ENCODE data around the gene IQCF2. TPM values are rescaled to one million over a fixed set of nuclear protein-coding genes. Genes with fewer than 3 reads are reported as not detected.

Gene IQCF2
- total RNA-seq, 1 experiment from 2014 or later = not detected

- H3K4me2 ChIP-seq (ENCODE audit: low read length) = no peak overlapping the region
- intact Hi-C loops (cut with micrococcal nuclease) = no loop called here
- H3K4me3 ChIP-seq (ENCODE audit: low read length) = no peak overlapping the region
- BruUV-seq (replicated peaks) = no TSS peak
- ChIA-PET CTCF (no interaction called here), POLR2A (ENCODE audit: unreplicated experiment) (no interaction called here)
- DNase-seq (no peak), ATAC-seq (no peak)
- no peaks in the 10 kb centered on the region for H3F3A ChIP-seq (ENCODE audit: low read length, unreplicated experiment)
- H2AFZ ChIP-seq (ENCODE audit: low read length) = no peak overlapping the region
- H3K36me3 ChIP-seq (ENCODE audit: low read depth, low read length) = 0 out of 2 replicates have a peak, but pooled peaks cover 2% of the 10 kb centered on the region
- peaks cover 19% of the 10 kb centered on the region for H3K4me1 ChIP-seq (ENCODE audit: insufficient read depth, low read length)
- H3K9me3 ChIP-seq (ENCODE audit: low read length) = peaks cover 7% of the 10 kb centered on the region; the same call in 1 of the 2 replicates
- H3K27ac ChIP-seq (ENCODE audit: low read length) = no peak overlapping the region
- H3K9ac ChIP-seq (ENCODE audit: low read length) = no peak overlapping the region
- H3K79me2 ChIP-seq (ENCODE audit: low read length) = no peaks in the 10 kb centered on the region
- H3K27me3 ChIP-seq (ENCODE audit: low read length) = no peaks in the 10 kb centered on the region
- TF ChIP-seq EZH2 (IDR thresholded peaks at IDR 0.05; ENCODE audit: low read length, unreplicated experiment) (no peak), EZH2phosphoT487 (IDR thresholded peaks at IDR 0.05; ENCODE audit: borderline replicate concordance, low read length) (no peak)
- TF ChIP-seq, protein P1, sequence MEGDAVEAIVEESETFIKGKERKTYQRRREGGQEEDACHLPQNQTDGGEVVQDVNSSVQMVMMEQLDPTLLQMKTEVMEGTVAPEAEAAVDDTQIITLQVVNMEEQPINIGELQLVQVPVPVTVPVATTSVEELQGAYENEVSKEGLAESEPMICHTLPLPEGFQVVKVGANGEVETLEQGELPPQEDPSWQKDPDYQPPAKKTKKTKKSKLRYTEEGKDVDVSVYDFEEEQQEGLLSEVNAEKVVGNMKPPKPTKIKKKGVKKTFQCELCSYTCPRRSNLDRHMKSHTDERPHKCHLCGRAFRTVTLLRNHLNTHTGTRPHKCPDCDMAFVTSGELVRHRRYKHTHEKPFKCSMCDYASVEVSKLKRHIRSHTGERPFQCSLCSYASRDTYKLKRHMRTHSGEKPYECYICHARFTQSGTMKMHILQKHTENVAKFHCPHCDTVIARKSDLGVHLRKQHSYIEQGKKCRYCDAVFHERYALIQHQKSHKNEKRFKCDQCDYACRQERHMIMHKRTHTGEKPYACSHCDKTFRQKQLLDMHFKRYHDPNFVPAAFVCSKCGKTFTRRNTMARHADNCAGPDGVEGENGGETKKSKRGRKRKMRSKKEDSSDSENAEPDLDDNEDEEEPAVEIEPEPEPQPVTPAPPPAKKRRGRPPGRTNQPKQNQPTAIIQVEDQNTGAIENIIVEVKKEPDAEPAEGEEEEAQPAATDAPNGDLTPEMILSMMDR (conservative IDR thresholded peaks at IDR 0.05; ENCODE audit: low read depth, low read length) = no peak
- no peaks in the 10 kb centered on the region for H3K9me2 ChIP-seq (replicated peaks; ENCODE audit: low read length)
- no peaks in the 10 kb centered on the region for H4K20me1 ChIP-seq (ENCODE audit: low read length)
Measured at GRCh38 chr3:51904034-51904823, 42.8 kb downstream of the IQCF2 start.

- CTCF ChIA-PET = no interaction called here
Measured at GRCh38 chr3:51908026-51908425, 46.6 kb downstream of the IQCF2 start.

More at GRCh38 chr3:51908026-51908425, 46.6 kb downstream of the IQCF2 start:
- Histone ChIP-seq H3K27ac (ENCODE audit: low read length) (no peak overlapping the region), H3K4me3 (ENCODE audit: low read length) (no peak overlapping the region), H3K9me2 (replicated peaks; ENCODE audit: low read length) (no peaks in the 10 kb centered on the region), H2AFZ (ENCODE audit: low read length) (no peak overlapping the region), H3K79me2 (ENCODE audit: low read length) (no peaks in the 10 kb centered on the region), H3K9me3 (ENCODE audit: low read length) (peaks cover 4% of the 10 kb centered on the region; the same call in 1 of the 2 replicates), H4K20me1 (ENCODE audit: low read length) (no peaks in the 10 kb centered on the region), H3F3A (ENCODE audit: low read length, unreplicated experiment) (peaks cover 1% of the 10 kb centered on the region), H3K4me1 (ENCODE audit: insufficient read depth, low read length) (peaks cover under 1% of the 10 kb centered on the region; the same call in 1 of the 2 replicates), H3K36me3 (ENCODE audit: low read depth, low read length) (no peaks in the 10 kb centered on the region), H3K27me3 (ENCODE audit: low read length) (no peaks in the 10 kb centered on the region), H3K9ac (ENCODE audit: low read length) (no peak overlapping the region), H3K4me2 (ENCODE audit: low read length) (no peak overlapping the region)
- POLR2A ChIA-PET (ENCODE audit: unreplicated experiment) = no interaction called here
- DNase-seq (no peak), ATAC-seq (no peak)
- no TSS peak for BruUV-seq (replicated peaks)
- TF ChIP-seq EZH2phosphoT487 (IDR thresholded peaks at IDR 0.05; ENCODE audit: borderline replicate concordance, low read length) = no peak
- no peak for TF ChIP-seq EZH2 (IDR thresholded peaks at IDR 0.05; ENCODE audit: low read length, unreplicated experiment)
- TF ChIP-seq, protein P1 (conservative IDR thresholded peaks at IDR 0.05; ENCODE audit: low read depth, low read length) = no peak
- intact Hi-C loops (cut with micrococcal nuclease) = no loop called here

Other genes starting within 250 kb of the IQCF2 start
- gene TEX264, start 190.4 kb upstream of the IQCF2 start, total RNA-seq (2014; rRNA removed) = 85.5 and 88.1 TPM in 2 replicates
- gene GRM2, start 154.5 kb upstream of the IQCF2 start, total RNA-seq (2014; rRNA removed) = 0.07 and 0.17 TPM in 2 replicates
- gene IQCF6, start 82.4 kb upstream of the IQCF2 start, total RNA-seq (2014; rRNA removed) = not detected in 2 replicates
- not detected in 2 replicates for gene IQCF5, start 14.0 kb downstream of the IQCF2 start, total RNA-seq (2014; rRNA removed)
- gene IQCF1, start 41.7 kb downstream of the IQCF2 start, total RNA-seq (2014; rRNA removed) = 0.22 TPM in 1 of 2 replicates, not detected in the other
- 95.0 and 112 TPM in 2 replicates for gene RRP9, start 80.3 kb downstream of the IQCF2 start, total RNA-seq (2014; rRNA removed)
- 19.3 and 30.5 TPM in 2 replicates for gene PARP3, start 80.7 kb downstream of the IQCF2 start, total RNA-seq (2014; rRNA removed)
- gene GPR62, start 93.8 kb downstream of the IQCF2 start, total RNA-seq (2014; rRNA removed) = not detected in 2 replicates
- 45.8 and 59.1 TPM in 2 replicates for gene PCBP4, start 105.8 kb downstream of the IQCF2 start, total RNA-seq (2014; rRNA removed)
- 49.6 and 53.8 TPM in 2 replicates for gene ABHD14B, start 112.4 kb downstream of the IQCF2 start, total RNA-seq (2014; rRNA removed)
- 22.1 and 23.4 TPM in 2 replicates for gene ABHD14A, start 113.4 kb downstream of the IQCF2 start, total RNA-seq (2014; rRNA removed)
- gene ACY1, start 121.9 kb downstream of the IQCF2 start, total RNA-seq (2014; rRNA removed) = 71.3 and 113 TPM in 2 replicates
- gene RPL29, start 134.3 kb downstream of the IQCF2 start, total RNA-seq (2014; rRNA removed) = 1,539 and 1,807 TPM in 2 replicates
- 40.9 and 51.1 TPM in 2 replicates for gene DUSP7, start 195.0 kb downstream of the IQCF2 start, total RNA-seq (2014; rRNA removed)